Gastrocnemius medialis (tissue), 4 donors: ENCODE results near the gene SLC25A18. TPM values are rescaled to one million over a fixed set of nuclear protein-coding genes. Genes with fewer than 3 reads are reported as not detected.

Experiments used
- ATAC-seq, 2 donors: fragments of 150-250 bp; one replicate each; pipeline ENCODE4 v1.9.1; 2016
- DNase-seq, 2 donors: peaks; one replicate each; pipeline ENCODE4 v3.0.0-alpha.2; 2019
- H3K27ac ChIP-seq, 4 donors: fragments of 200-600 bp; sonication (generic); 1 replicate in 1 of 4; 2 replicates in 3 of 4; pipeline ENCODE4 v1.5.1; 2016 to 2018; ENCODE audit warnings: mild to moderate bottlenecking in 2 of 4, moderate library complexity in 1 of 4
- H3K27me3 ChIP-seq, 3 donors: fragments of 200-600 bp; sonication (generic) in 2 of 3; 1 replicate in 1 of 3; 2 replicates in 2 of 3; pipeline versions ENCODE4 v1.5.1 to v1.6.0; 2016 to 2019; ENCODE audit warnings: mild to moderate bottlenecking in 1 of 3, moderate library complexity in 1 of 3
- H3K36me3 ChIP-seq, 2 donors: fragments of 200-600 bp; sonication (generic) in 1 of 2; one replicate each; pipeline ENCODE4 v1.5.1; 2017 to 2018
- H3K4me1 ChIP-seq, 2 donors: fragments of 200-600 bp; sonication (generic) in 1 of 2; one replicate each; pipeline ENCODE4 v1.5.1; 2016 to 2017; ENCODE audit warnings: mild to moderate bottlenecking in 2 of 2
- H3K4me3 ChIP-seq, 4 donors: fragments of 200-600 bp; sonication (generic) in 3 of 4; 1 replicate in 1 of 4; 2 replicates in 3 of 4; pipeline ENCODE4 v1.5.1; 2016 to 2019; ENCODE audit warnings: mild to moderate bottlenecking in 2 of 4
- H3K9me3 ChIP-seq, 3 donors: fragments of 200-600 bp; sonication (generic) in 2 of 3; 1 replicate in 1 of 3; 2 replicates in 2 of 3; pipeline ENCODE4 v1.5.1; 2016 to 2019
- CTCF ChIP-seq, 5 experiments: fragments of 450-650 bp in 3 of 5; fragments of 200-600 bp in 2 of 5; sonication (generic) in 2 of 5; IDR thresholded peaks in 4 of 5; conservative IDR thresholded peaks in 1 of 5; 1 replicate in 4 of 5; 2 replicates in 1 of 5; pipeline ENCODE4 v1.5.1; 2016 to 2019; ENCODE audit warnings: antibody characterized with exemption in 5 of 5, mild to moderate bottlenecking in 3 of 5, moderate library complexity in 3 of 5
- POLR2A ChIP-seq, 2 donors: fragments of 450-650 bp; IDR thresholded peaks; one replicate each; pipeline ENCODE4 v1.6.1; 2017; ENCODE audit warnings: antibody characterized with exemption in 2 of 2, mild to moderate bottlenecking in 2 of 2, moderate library complexity in 2 of 2
- in situ Hi-C, 4 donors: fragments of 200-750 bp; cut with MboI; loops; one replicate each; pipeline versions ENCODE4 v1.15.0 to v1.8.0; 2017; ENCODE audit warnings: low sequenced_read_pairs in 4 of 4
- intact Hi-C: fragments of 100-400 bp; cut with DNase I; formaldehyde crosslinking; loops from one replicate; pipeline ENCODE4 v1.15.1; 2023; ENCODE audit warnings: low total_unique reads
- total RNA-seq, 4 donors: library from RNA; depleted of rRNA; stranded (reverse); fragments of >200 nt; gene quantifications; one replicate each; pipeline versions ENCODE4 v1.1.0 to v1.2.3, GENCODE V29; 2016

Gene SLC25A18
- total RNA-seq, 4 donors from 2014 or later: 9.3 to 22.2 (median 13.3) TPM

DNA sequence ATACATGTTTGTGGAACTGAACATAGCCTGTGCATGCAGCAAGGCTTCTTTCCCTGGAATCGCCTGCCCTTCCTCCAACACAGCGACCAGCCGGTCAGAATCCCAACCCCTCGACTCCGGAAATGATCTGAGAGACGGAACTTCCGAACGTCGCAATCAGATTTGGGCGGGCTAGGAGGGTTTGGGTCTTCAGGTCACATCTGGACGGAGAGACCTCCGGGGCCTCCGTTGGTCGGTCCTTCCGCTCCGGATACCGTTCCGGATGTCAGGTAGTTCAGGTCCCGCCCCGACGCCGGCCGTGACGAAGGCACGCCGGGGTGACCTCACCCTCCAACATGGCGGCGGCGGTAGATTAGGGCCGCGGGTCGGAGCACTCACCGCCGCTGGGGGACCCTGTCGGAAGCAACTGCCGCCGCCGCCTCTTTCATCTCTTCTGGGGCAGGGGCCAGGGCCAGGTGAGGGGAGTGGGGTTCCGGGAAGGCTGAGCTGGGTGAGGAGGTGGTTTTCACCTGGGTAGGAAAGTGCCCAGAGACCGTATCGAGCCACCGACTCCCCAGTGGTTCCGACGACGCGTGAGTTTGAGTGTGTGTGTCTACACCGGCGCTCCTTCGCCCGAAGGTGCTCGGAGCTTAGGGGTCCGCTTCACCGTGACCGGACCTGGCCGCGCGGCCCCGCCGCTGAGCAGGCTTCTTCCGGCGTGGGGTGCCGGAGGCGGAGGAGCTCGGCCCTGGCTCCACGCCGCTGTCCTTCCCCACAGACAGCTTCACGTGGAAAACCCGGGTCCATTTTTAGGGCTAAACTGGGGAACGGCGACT lies 75.3 kb downstream of the SLC25A18 start, which contains the start of gene BCL2L13:
Gene BCL2L13 (plus strand): TSS at position 326 of the 815 bp plus-strand sequence. CDS start 16,955 bp downstream, outside the sequence.
- Histone ChIP-seq H3K27ac (peak within 1 kb of the TSS; percentile 92 to 100 (median 98)), H3K4me3 (peak within 1 kb of the TSS; percentile 66 to 95 (median 83)), H3K27me3 (no peaks in the 10 kb centered on the region), H3K9me3 (no peaks in the 10 kb centered on the region), H3K4me1 (peaks cover 15 to 19% of the 10 kb centered on the region in 2 donors), H3K36me3 (no peaks in the 10 kb centered on the region)
- TF ChIP-seq CTCF (IDR thresholded peaks at IDR 0.05 in 4 of 5, conservative IDR thresholded peaks at IDR 0.05 in 1 of 5) (peak in 2 of 5 experiments; percentile 10 to 14), POLR2A (IDR thresholded peaks at IDR 0.05) (peak; percentile 95 to 99)
- DNase-seq (peak; percentile 89 to 92), ATAC-seq (peak; percentile 85 to 86)
- in situ Hi-C loops (loop anchor here in 2 of 4 donors (10.0 to 25.0 kb wide), 2 partner anchors 64 to 476 kb away; partner anchors contain the start of gene HDHD5 (in 1 of the 2)), intact Hi-C loops (loop anchor here (2.0 to 10.0 kb wide), 6 partner anchors 34 to 564 kb away; partner anchors contain the start of gene SLC25A18)

DNA sequence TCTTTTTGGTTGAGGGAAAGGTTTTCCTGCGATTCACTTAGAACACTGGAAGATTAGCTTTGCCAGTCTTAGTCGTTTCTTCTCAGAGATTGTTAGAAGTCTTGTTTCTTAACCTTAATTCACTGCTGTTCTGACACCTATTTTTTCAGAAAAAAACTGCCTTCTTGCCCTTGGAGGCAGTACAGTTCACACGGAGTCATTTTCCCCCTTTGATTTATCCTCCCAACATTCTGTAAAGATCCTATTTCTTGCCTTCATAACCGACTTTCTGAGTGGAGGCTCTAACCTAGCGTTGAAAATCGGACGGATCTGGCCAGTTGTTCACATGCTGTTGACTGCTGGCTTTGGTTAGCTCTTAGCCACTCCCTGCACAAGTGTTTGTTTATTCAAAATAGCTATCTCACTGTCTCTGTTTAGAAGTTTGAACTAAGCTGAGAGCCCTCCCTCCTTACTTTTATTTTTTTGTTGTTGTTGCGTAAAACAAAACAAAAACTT lies 76.0 kb downstream of the SLC25A18 start:
- Histone ChIP-seq H3K27ac (peak overlapping the region; percentile 92 to 100 (median 98)), H3K9me3 (no peaks in the 10 kb centered on the region), H3K4me3 (peak overlapping the region; percentile 66 to 95 (median 83)), H3K36me3 (no peaks in the 10 kb centered on the region), H3K27me3 (no peaks in the 10 kb centered on the region), H3K4me1 (peaks cover 12 to 19% of the 10 kb centered on the region in 2 donors)
- intact Hi-C loops: loop anchor here (2.0 to 10.0 kb wide), 6 partner anchors 34 to 564 kb away; partner anchors contain the start of gene SLC25A18
- peak; percentile 78 to 88 for ATAC-seq
- in situ Hi-C loops: loop anchor here in 2 of 4 donors (10.0 to 25.0 kb wide), 2 partner anchors 64 to 477 kb away; partner anchors contain the start of gene HDHD5 (in 1 of the 2)
- DNase-seq: peak; percentile 49 to 56
- TF ChIP-seq CTCF (IDR thresholded peaks at IDR 0.05 in 4 of 5, conservative IDR thresholded peaks at IDR 0.05 in 1 of 5) (no peak), POLR2A (IDR thresholded peaks at IDR 0.05) (peak; percentile 36 to 59)

Other genes starting within 250 kb of the SLC25A18 start
- 10 to 100 TPM; 12.3 to 29.6 (median 20.4) TPM for gene CECR2, start 194.0 kb upstream of the SLC25A18 start, total RNA-seq
- gene ATP6V1E1, start 65.3 kb downstream of the SLC25A18 start, total RNA-seq: 100 to 1,000 TPM; 243 to 279 (median 250) TPM
- 100 to 1,000 TPM; 162 to 310 (median 231) TPM for gene BCL2L13, start 75.3 kb downstream of the SLC25A18 start, total RNA-seq
- gene BID, start 211.0 kb downstream of the SLC25A18 start, total RNA-seq: 10 to 100 TPM in 2 of 4 donors, 1 to 10 TPM in 2; 5.1 to 23.7 (median 9.8) TPM